ENCODE measurements around the gene ESRRB.

Gene ESRRB

DNA sequence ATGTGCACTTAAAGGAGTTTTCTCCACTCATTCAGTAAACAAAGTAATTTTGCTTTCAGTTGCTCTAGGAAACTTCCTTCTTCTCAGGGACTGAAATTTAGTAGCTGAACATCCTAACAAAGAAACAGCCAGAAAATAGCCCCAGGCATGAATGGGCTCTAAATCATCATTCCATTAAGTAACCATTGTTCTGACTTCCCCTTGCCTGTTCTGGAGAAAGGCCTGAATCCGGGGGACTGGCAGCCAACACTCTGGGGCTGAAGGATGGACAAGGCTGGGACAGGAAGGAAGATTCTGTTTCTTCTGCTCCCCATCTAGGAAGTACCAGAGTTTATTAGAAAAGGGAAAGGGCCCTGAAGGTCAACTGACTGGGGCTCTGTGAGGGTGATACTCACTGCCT lies 104.5 kb downstream of the ESRRB start:
- TF ChIP-seq, protein P1, sequence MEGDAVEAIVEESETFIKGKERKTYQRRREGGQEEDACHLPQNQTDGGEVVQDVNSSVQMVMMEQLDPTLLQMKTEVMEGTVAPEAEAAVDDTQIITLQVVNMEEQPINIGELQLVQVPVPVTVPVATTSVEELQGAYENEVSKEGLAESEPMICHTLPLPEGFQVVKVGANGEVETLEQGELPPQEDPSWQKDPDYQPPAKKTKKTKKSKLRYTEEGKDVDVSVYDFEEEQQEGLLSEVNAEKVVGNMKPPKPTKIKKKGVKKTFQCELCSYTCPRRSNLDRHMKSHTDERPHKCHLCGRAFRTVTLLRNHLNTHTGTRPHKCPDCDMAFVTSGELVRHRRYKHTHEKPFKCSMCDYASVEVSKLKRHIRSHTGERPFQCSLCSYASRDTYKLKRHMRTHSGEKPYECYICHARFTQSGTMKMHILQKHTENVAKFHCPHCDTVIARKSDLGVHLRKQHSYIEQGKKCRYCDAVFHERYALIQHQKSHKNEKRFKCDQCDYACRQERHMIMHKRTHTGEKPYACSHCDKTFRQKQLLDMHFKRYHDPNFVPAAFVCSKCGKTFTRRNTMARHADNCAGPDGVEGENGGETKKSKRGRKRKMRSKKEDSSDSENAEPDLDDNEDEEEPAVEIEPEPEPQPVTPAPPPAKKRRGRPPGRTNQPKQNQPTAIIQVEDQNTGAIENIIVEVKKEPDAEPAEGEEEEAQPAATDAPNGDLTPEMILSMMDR (IDR thresholded peaks at IDR 0.05) = no peak
- H3K36me3 ChIP-seq = no peaks in the 10 kb centered on the region

DNA sequence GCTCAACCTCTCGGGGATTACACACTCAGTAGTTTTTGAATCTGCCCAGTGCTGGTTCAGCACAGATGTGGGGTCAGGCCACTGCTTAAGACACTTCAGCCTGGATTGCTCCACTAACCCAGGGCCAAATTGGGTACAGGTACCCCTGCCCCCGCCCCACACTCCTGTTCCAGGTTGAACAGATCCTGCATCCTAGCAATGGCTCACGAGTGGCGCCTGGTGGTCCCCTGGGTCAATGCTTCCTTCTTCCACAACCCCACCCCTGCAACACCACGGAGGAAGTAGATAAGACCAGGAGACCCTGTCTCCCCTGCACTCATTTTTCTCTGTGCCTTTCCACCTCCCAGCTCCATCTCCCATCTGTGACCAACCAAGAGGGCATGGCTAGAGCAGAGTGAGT lies 108.4 kb downstream of the ESRRB start:
- H3K27me3 ChIP-seq = no peaks in the 10 kb centered on the region
- H3K9me3 ChIP-seq = no peaks in the 10 kb centered on the region
- H3K4me1 ChIP-seq (ENCODE audit: control insufficient read depth in 1 of 2, insufficient read depth in 1 of 2, low read depth in 1 of 2, low read length in 1 of 2) = no peaks in the 10 kb centered on the region
- no peaks in the 10 kb centered on the region for H3K36me3 ChIP-seq
- TF ChIP-seq, protein P1 (IDR thresholded peaks at IDR 0.05) = no peak
- no peak overlapping the region for H3K27ac ChIP-seq
- no peak overlapping the region for H3K4me3 ChIP-seq (ENCODE audit: low read depth in 1 of 2, low read length in 1 of 2)

More for the DNA sequence above, 104.5 kb downstream of the ESRRB start:
- no peaks in the 10 kb centered on the region for H3K4me1 ChIP-seq (ENCODE audit: control insufficient read depth in 1 of 2, insufficient read depth in 1 of 2, low read depth in 1 of 2, low read length in 1 of 2)
- H3K27me3 ChIP-seq = no peaks in the 10 kb centered on the region
- H3K9me3 ChIP-seq = no peaks in the 10 kb centered on the region
- H3K4me3 ChIP-seq (ENCODE audit: low read depth in 1 of 2, low read length in 1 of 2) = no peak overlapping the region
- no peak overlapping the region for H3K27ac ChIP-seq

DNA sequence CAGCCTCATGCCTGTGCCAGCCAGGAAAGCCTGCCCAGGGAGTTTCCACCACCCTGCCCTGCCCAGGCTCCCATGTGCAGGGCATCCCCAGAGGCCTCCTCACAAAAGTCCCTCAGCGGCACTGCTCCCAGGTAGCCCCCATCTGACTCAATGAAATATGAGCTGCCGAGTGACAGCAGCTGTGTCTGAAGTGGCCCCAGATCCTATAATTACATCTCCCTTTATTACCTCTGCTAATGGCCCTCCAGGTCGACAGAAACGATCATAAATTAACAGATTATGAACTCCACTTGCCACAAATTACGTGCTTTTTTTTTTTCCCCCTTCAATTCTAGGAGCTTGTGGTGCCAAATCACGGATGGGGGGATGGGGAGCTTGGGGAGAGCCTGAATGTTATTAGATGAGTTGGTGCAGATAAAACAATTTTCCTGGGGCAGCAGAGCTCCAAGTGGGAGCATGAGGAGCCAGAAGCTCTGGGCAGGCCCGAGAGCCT lies 110.4 kb downstream of the ESRRB start:
- Histone ChIP-seq H3K36me3 (no peaks in the 10 kb centered on the region), H3K27ac (no peak overlapping the region), H3K4me1 (ENCODE audit: control insufficient read depth in 1 of 2, insufficient read depth in 1 of 2, low read depth in 1 of 2, low read length in 1 of 2) (no peaks in the 10 kb centered on the region), H3K27me3 (no peaks in the 10 kb centered on the region), H3K4me3 (ENCODE audit: low read depth in 1 of 2, low read length in 1 of 2) (no peak overlapping the region), H3K9me3 (no peaks in the 10 kb centered on the region)
- TF ChIP-seq, protein P1 (IDR thresholded peaks at IDR 0.05) = no peak

DNA sequence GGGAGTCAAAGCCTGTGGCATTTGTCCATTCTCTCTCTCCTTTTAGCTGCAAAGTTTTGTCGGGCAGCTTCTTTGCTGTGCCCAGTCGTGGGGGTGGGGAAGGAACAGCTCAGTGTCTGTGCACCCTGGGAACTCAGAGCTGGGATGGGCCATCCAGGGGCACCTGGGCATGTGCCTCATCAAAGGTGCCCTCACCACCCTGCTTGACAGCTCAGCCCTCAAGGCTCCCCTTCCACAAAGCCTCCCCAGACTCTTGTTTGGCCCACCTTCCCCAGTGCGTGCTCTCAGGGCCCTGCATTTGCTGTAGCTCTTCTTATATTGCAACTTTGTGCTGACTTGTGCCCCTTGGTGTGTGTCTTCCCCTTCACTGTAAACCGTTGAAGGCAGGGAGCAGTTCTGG lies 112.6 kb downstream of the ESRRB start:
- no peak overlapping the region for H3K27ac ChIP-seq
- TF ChIP-seq, protein P1 (IDR thresholded peaks at IDR 0.05) = no peak
- H3K36me3 ChIP-seq = no peaks in the 10 kb centered on the region
- H3K4me3 ChIP-seq (ENCODE audit: low read depth in 1 of 2, low read length in 1 of 2) = no peak overlapping the region
- no peaks in the 10 kb centered on the region for H3K4me1 ChIP-seq (ENCODE audit: control insufficient read depth in 1 of 2, insufficient read depth in 1 of 2, low read depth in 1 of 2, low read length in 1 of 2)
- no peaks in the 10 kb centered on the region for H3K27me3 ChIP-seq
- no peaks in the 10 kb centered on the region for H3K9me3 ChIP-seq

DNA sequence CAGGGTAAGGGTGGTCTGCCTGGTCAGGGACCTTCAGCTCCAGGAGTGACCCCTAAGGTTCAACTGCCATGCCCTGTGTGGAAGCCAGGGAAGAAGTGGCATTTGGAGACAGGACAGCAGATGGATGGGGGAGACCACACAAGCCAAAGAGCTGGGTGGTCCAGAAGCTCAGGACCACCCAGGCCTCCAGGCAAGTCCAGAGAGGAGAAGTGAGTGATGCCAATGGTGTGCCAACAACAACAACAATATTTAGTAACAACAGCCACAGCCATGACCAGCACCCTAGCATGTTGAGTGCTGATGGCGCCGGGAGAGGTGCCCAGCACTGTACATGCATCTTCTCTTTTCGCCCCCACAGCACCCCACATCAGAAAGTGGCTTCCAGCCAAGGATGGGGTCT lies 113.7 kb downstream of the ESRRB start:
- no peaks in the 10 kb centered on the region for H3K27me3 ChIP-seq
- H3K36me3 ChIP-seq = no peaks in the 10 kb centered on the region
- H3K4me3 ChIP-seq (ENCODE audit: low read depth in 1 of 2, low read length in 1 of 2) = no peak overlapping the region
- TF ChIP-seq, protein P1 (IDR thresholded peaks at IDR 0.05) = no peak
- no peaks in the 10 kb centered on the region for H3K4me1 ChIP-seq (ENCODE audit: control insufficient read depth in 1 of 2, insufficient read depth in 1 of 2, low read depth in 1 of 2, low read length in 1 of 2)
- H3K9me3 ChIP-seq = no peaks in the 10 kb centered on the region
- H3K27ac ChIP-seq = no peak overlapping the region

DNA sequence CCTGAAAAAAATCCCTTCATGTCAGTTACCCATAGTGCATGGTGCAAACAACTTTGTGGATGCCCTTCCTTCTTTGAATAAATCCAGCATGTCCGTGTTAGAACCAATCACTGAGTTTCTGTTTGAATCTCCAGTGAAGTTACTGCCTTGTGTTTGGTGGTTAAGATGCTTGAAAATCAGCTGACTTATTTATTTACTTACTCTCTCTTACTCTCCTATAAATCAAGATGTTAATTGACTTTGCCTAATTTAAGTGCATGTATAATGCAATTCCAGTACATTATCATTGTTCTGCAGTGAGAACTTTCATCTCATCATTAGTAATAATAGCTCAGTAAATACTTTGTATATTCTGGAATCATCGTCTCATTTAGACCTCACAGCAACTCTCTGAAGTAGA lies 114.2 kb downstream of the ESRRB start:
- Histone ChIP-seq H3K27me3 (no peaks in the 10 kb centered on the region), H3K27ac (no peak overlapping the region), H3K36me3 (no peaks in the 10 kb centered on the region), H3K4me1 (ENCODE audit: control insufficient read depth in 1 of 2, insufficient read depth in 1 of 2, low read depth in 1 of 2, low read length in 1 of 2) (no peaks in the 10 kb centered on the region), H3K4me3 (ENCODE audit: low read depth in 1 of 2, low read length in 1 of 2) (no peak overlapping the region), H3K9me3 (no peaks in the 10 kb centered on the region)
- TF ChIP-seq, protein P1 (IDR thresholded peaks at IDR 0.05) = no peak
